GM19328 (cell line): ENCODE data around the gene SMTNL2.
"Not testable (repeated sequence)": the region's sequence is repeated elsewhere in the genome, so short reads cannot be mapped to it uniquely, and the experiment has no call there.

Source experiments
- ATAC-seq: cut with Tn5 transposase; IDR thresholded peaks from one replicate; pipeline ENCODE4 v1.9.1; 2021; ENCODE audit warnings: mild to moderate bottlenecking, moderate library complexity; ENCODE audit not compliant: unreplicated experiment

SMTNL2 gene

GRCh38 chr17:4599505-4600281 lies 15.4 kb downstream of the SMTNL2 start:
- no peak for ATAC-seq

GRCh38 chr17:4600563-4600962 lies 16.2 kb downstream of the SMTNL2 start:
- no peak for ATAC-seq

GRCh38 chr17:4601326-4601725 lies 17.0 kb downstream of the SMTNL2 start:
- ATAC-seq = no peak

GRCh38 chr17:4602041-4602440 lies 17.7 kb downstream of the SMTNL2 start:
- ATAC-seq = no peak

- no peak for ATAC-seq
Measured at GRCh38 chr17:4604111-4604644, 19.8 kb downstream of the SMTNL2 start.

- ATAC-seq = not testable (repeated sequence)
Measured at GRCh38 chr17:4604736-4605135, 20.4 kb downstream of the SMTNL2 start.

- ATAC-seq = no peak
Measured at GRCh38 chr17:4605826-4606225, 21.5 kb downstream of the SMTNL2 start.

GRCh38 chr17:4607261-4607741 lies 23.0 kb downstream of the SMTNL2 start:
- no peak for ATAC-seq

GRCh38 chr17:4607773-4608187 lies 23.5 kb downstream of the SMTNL2 start:
- ATAC-seq = no peak

GRCh38 chr17:4609761-4610160 lies 25.4 kb downstream of the SMTNL2 start:
- ATAC-seq = no peak

GRCh38 chr17:4610162-4610561 lies 25.8 kb downstream of the SMTNL2 start:
- ATAC-seq = no peak

GRCh38 chr17:4610656-4611055 lies 26.3 kb downstream of the SMTNL2 start:
- ATAC-seq = no peak

- ATAC-seq = no peak
Measured at GRCh38 chr17:4616476-4616875, 32.1 kb downstream of the SMTNL2 start.

- ATAC-seq = no peak
Measured at GRCh38 chr17:4617090-4617489, 32.8 kb downstream of the SMTNL2 start.

GRCh38 chr17:4617590-4618351 lies 33.4 kb downstream of the SMTNL2 start:
- no peak for ATAC-seq

GRCh38 chr17:4620531-4621101 lies 36.3 kb downstream of the SMTNL2 start:
- ATAC-seq = no peak

GRCh38 chr17:4622375-4622774 lies 38.0 kb downstream of the SMTNL2 start:
- no peak for ATAC-seq

GRCh38 chr17:4623249-4623648 lies 38.9 kb downstream of the SMTNL2 start:
- ATAC-seq = no peak

- ATAC-seq = not testable (repeated sequence)
Measured at GRCh38 chr17:4624451-4624911, 40.2 kb downstream of the SMTNL2 start.

- no peak for ATAC-seq
Measured at GRCh38 chr17:4625181-4625617, 40.9 kb downstream of the SMTNL2 start.

GRCh38 chr17:4626734-4627256 lies 42.5 kb downstream of the SMTNL2 start:
- no peak for ATAC-seq
